Lung (tissue), 12 donors: ENCODE results near the gene PTTG1IP. TPM values are rescaled to one million over a fixed set of nuclear protein-coding genes. Genes with fewer than 3 reads are reported as not detected.
A peak's percentile ranks its signal among the peaks of the same experiment; 100 is the strongest.

ENCODE experiments used
- ATAC-seq: fragments of 200-7000 bp; cut with Tn5 transposase; one replicate; pipeline ENCODE4 v1.9.1; 2020; ENCODE audit warnings: moderate number of reproducible peaks; ENCODE audit not compliant: insufficient read depth, low FRiP score
- DNase-seq, 3 donors: peaks; one replicate each; pipeline ENCODE4 v3.0.0-alpha.2; 2013 to 2017
- H3K27ac ChIP-seq, 2 donors: one replicate each; pipeline ENCODE4 v1.5.1; 2013; ENCODE audit warnings: mild to moderate bottlenecking in 2 of 2, moderate library complexity in 2 of 2, control low read depth in 1 of 2, inconsistent platforms in 1 of 2, low read depth in 1 of 2, low read length in 1 of 2
- H3K27me3 ChIP-seq, 3 donors: one replicate each; pipeline ENCODE4 v1.5.1; 2013; ENCODE audit warnings: low read length in 2 of 3; ENCODE audit not compliant: control insufficient read depth in 3 of 3, insufficient read depth in 3 of 3
- H3K36me3 ChIP-seq, 4 donors: one replicate each; pipeline ENCODE4 v1.5.1; 2013; ENCODE audit warnings: low read length in 4 of 4, mild to moderate bottlenecking in 1 of 4, moderate library complexity in 1 of 4; ENCODE audit not compliant: control insufficient read depth in 4 of 4, insufficient read depth in 4 of 4
- H3K4me1 ChIP-seq, 5 donors: one replicate each; pipeline ENCODE4 v1.5.1; 2013; ENCODE audit warnings: low read length in 5 of 5, mild to moderate bottlenecking in 2 of 5, moderate library complexity in 1 of 5; ENCODE audit not compliant: control insufficient read depth in 5 of 5, insufficient read depth in 5 of 5
- H3K4me3 ChIP-seq: one replicate; pipeline ENCODE4 v1.5.1; 2013; ENCODE audit warnings: mild to moderate bottlenecking, control low read depth, moderate library complexity
- H3K9ac ChIP-seq, 2 donors: one replicate each; pipeline ENCODE4 v1.5.1; 2013; ENCODE audit warnings: low read length in 2 of 2, control low read depth in 1 of 2; ENCODE audit not compliant: insufficient read depth in 1 of 2
- H3K9me3 ChIP-seq, 4 donors: one replicate each; pipeline ENCODE4 v1.5.1; 2013; ENCODE audit warnings: low read length in 3 of 4, mild to moderate bottlenecking in 1 of 4, moderate library complexity in 1 of 4; ENCODE audit not compliant: control insufficient read depth in 4 of 4, insufficient read depth in 3 of 4
- WGBS, 2 donors: extraction: QIAGEN DNeasy Blood & Tissue Kit; methylation state at CpG; one replicate each; pipeline ENCODE4 v1.1.7; 2013; 5-methylcytosine and 5-hydroxymethylcytosine counted together
- polyA plus RNA-seq, 2 donors: library from polyadenylated mRNA; stranded (reverse); fragments of 200-250 nt; gene quantifications; one replicate each; pipeline ENCODE4 v1.2.1, GENCODE V29; 2013
- total RNA-seq, 2 donors: library from RNA; depleted of rRNA in 1 of 2; stranded (reverse); fragments of >200 nt in 1 of 2; gene quantifications; one replicate each; pipeline ENCODE4 v1.2.1, GENCODE V29; 2014 to 2021
- TF ChIP-seq, protein P1 (sequence below): IDR thresholded peaks from 2 replicates; pipeline ENCODE4 v1.5.1; 2012; ENCODE audit warnings: mild to moderate bottlenecking; ENCODE audit errors: control extremely low read depth, extremely low read depth
- donor health status: control.
- donor health status: control.
- donor health status: Bipolar disorder and iron deficiency.
- donor health status: healthy.
- donor health status: DM: yes; HTN: yes; CAD: no.

PTTG1IP gene
- total and polyA plus RNA-seq, 4 donors = 139 to 247 (median 226) TPM

DNA sequence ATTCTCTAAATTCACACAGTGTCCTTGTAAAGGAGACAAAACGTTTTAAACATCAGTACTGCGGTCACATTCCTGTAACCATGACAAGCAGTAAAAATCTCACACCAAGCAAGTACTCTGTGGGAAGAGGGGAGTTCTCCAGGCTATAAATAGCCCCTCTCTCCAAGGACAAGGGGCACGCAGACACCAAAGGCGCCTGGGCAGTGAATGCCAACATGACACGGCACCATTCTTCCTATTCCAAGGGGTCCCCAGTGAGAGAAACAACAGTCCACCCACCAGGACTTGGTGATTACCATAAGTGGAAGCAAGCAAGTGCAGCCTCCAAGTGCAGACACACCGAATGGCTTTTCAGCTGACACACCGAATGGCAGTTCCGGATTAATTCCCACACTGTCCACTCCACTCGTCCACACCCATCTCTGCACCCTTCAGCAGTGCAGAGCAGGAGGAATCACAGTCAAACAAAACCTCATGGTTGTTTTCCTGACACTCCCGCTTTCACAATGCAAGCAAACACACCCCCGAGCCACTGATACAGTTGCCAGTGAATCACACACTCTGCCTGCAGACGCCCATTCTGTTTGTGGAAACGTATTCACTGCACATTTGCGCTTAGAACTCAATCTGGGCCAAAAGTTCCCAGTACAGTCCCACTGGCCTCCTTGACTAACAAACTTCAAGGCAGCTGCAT, 1.8 kb downstream of the PTTG1IP start:
- H3K4me3 ChIP-seq = peak overlapping the region; percentile 97
- H3K27ac ChIP-seq = peak overlapping the region; percentile 92 to 93
- no peaks in the 10 kb centered on the region for H3K9me3 ChIP-seq
- H3K36me3 ChIP-seq = peaks cover 0 to 2% (median 0%) of the 10 kb centered on the region in 4 donors
- H3K9ac ChIP-seq = peak overlapping the region; percentile 7 to 36
- 16 to 29% methylated on average over 14 of the region's 14 CpGs for WGBS, 2 donors
- H3K4me1 ChIP-seq = peaks cover 13 to 40% (median 28%) of the 10 kb centered on the region in 5 donors
- H3K27me3 ChIP-seq = peaks cover 0 to 6% (median 1%) of the 10 kb centered on the region in 3 donors
- DNase-seq (no peak), ATAC-seq (peak; percentile 7)
- TF ChIP-seq, protein P1, sequence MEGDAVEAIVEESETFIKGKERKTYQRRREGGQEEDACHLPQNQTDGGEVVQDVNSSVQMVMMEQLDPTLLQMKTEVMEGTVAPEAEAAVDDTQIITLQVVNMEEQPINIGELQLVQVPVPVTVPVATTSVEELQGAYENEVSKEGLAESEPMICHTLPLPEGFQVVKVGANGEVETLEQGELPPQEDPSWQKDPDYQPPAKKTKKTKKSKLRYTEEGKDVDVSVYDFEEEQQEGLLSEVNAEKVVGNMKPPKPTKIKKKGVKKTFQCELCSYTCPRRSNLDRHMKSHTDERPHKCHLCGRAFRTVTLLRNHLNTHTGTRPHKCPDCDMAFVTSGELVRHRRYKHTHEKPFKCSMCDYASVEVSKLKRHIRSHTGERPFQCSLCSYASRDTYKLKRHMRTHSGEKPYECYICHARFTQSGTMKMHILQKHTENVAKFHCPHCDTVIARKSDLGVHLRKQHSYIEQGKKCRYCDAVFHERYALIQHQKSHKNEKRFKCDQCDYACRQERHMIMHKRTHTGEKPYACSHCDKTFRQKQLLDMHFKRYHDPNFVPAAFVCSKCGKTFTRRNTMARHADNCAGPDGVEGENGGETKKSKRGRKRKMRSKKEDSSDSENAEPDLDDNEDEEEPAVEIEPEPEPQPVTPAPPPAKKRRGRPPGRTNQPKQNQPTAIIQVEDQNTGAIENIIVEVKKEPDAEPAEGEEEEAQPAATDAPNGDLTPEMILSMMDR = no peak

- Histone ChIP-seq H3K27me3 (peaks cover 0 to 6% (median 0%) of the 10 kb centered on the region in 3 donors), H3K4me3 (no peak overlapping the region), H3K9me3 (no peaks in the 10 kb centered on the region), H3K36me3 (peaks cover 0 to 2% (median 0%) of the 10 kb centered on the region in 4 donors), H3K9ac (no peak overlapping the region), H3K4me1 (peaks cover 17 to 40% (median 35%) of the 10 kb centered on the region in 5 donors), H3K27ac (peak overlapping the region; percentile 93 to 94)
- no peak for ATAC-seq
- TF ChIP-seq, protein P1 = no peak
- no peak for DNase-seq
- WGBS, 2 donors = 45 to 54% methylated on average over 10 of the region's 10 CpGs
Observed at GRCh38 chr21:44870748-44871495, 2.6 kb downstream of the PTTG1IP start.

GRCh38 chr21:44869781-44870747, 3.4 kb downstream of the PTTG1IP start:
- H3K27ac ChIP-seq = peak overlapping the region; percentile 84 to 93
- TF ChIP-seq, protein P1 = no peak
- peaks cover 19 to 44% (median 35%) of the 10 kb centered on the region in 5 donors for H3K4me1 ChIP-seq
- no peak overlapping the region for H3K4me3 ChIP-seq
- peak overlapping the region in 1 of 2 donors; percentile 39 for H3K9ac ChIP-seq
- ATAC-seq = no peak
- peaks cover 0 to 2% (median 0%) of the 10 kb centered on the region in 3 donors for H3K27me3 ChIP-seq
- DNase-seq = peak in 1 of 3 donors; percentile 26
- no peaks in the 10 kb centered on the region for H3K9me3 ChIP-seq
- WGBS, 2 donors = 54 to 66% methylated on average over 19 of the region's 19 CpGs
- peaks cover 0 to 4% (median 0%) of the 10 kb centered on the region in 4 donors for H3K36me3 ChIP-seq
